Nephron progenitor cell (in vitro differentiated cells): Measurements from ENCODE around the gene GDA.

Experiments used
- DNase-seq: peaks from one replicate; pipeline ENCODE4 v3.0.0; 2021
- H3K27ac Mint-ChIP-seq: 2 replicates; pipeline ENCODE4 v1.8.0; 2021; ENCODE audit warnings: mild to moderate bottlenecking, moderate library complexity, mixed read lengths
- H3K27me3 Mint-ChIP-seq: 2 replicates; pipeline ENCODE4 v1.8.0; 2021; ENCODE audit warnings: mild to moderate bottlenecking, low read depth, mixed read lengths; ENCODE audit not compliant: poor library complexity
- H3K36me3 Mint-ChIP-seq: 2 replicates; pipeline ENCODE4 v1.8.0; 2021; ENCODE audit warnings: low read depth, mixed read lengths
- H3K4me1 Mint-ChIP-seq: 2 replicates; pipeline ENCODE4 v1.8.0; 2021; ENCODE audit warnings: mixed read lengths
- H3K4me3 Mint-ChIP-seq: 2 replicates; pipeline ENCODE4 v1.8.0; 2021; ENCODE audit warnings: mild to moderate bottlenecking, moderate library complexity, mixed read lengths
- H3K9me3 Mint-ChIP-seq: 2 replicates; pipeline ENCODE4 v1.8.0; 2021; ENCODE audit warnings: mild to moderate bottlenecking, moderate library complexity, mixed read lengths
- CTCF ChIP-seq: fragments of 200-600 bp; sonication (generic); IDR thresholded peaks from 2 replicates; pipeline ENCODE4 v1.5.0; 2021; ENCODE audit warnings: antibody characterized with exemption

Gene GDA

GRCh38 chr9:72202009-72202408, 52.8 kb downstream of the GDA start:
- no peaks in the 10 kb centered on the region for H3K9me3 Mint-ChIP-seq

GRCh38 chr9:72203205-72203803, 54.1 kb downstream of the GDA start:
- Mint-ChIP-seq H3K36me3 (no peaks in the 10 kb centered on the region), H3K27ac (no peak overlapping the region), H3K4me3 (no peak overlapping the region), H3K9me3 (no peaks in the 10 kb centered on the region), H3K27me3 (peaks cover 5% of the 10 kb centered on the region), H3K4me1 (no peaks in the 10 kb centered on the region)
- TF ChIP-seq CTCF: peak; percentile 58
- DNase-seq: peak; percentile 15

More at GRCh38 chr9:72202009-72202408, 52.8 kb downstream of the GDA start:
- Mint-ChIP-seq H3K27me3 (peaks cover 2% of the 10 kb centered on the region), H3K4me1 (no peaks in the 10 kb centered on the region), H3K27ac (no peak overlapping the region), H3K36me3 (no peaks in the 10 kb centered on the region), H3K4me3 (no peak overlapping the region)
- no peak for TF ChIP-seq CTCF
- no peak for DNase-seq

- Mint-ChIP-seq H3K36me3 (no peaks in the 10 kb centered on the region), H3K4me1 (no peaks in the 10 kb centered on the region), H3K27ac (no peak overlapping the region), H3K4me3 (no peak overlapping the region), H3K9me3 (no peaks in the 10 kb centered on the region), H3K27me3 (peaks cover 8% of the 10 kb centered on the region)
- no peak for DNase-seq
- no peak for TF ChIP-seq CTCF
These were observed 54.8 kb downstream of the GDA start for GRCh38 chr9:72204062-72204461.

GRCh38 chr9:72205513-72205912, 56.3 kb downstream of the GDA start:
- no peaks in the 10 kb centered on the region for H3K36me3 Mint-ChIP-seq
- peak overlapping the region; percentile 43 for H3K27ac Mint-ChIP-seq
- no peak for DNase-seq
- no peak for TF ChIP-seq CTCF
- no peaks in the 10 kb centered on the region for H3K9me3 Mint-ChIP-seq
- H3K4me3 Mint-ChIP-seq: no peak overlapping the region
- no peaks in the 10 kb centered on the region for H3K4me1 Mint-ChIP-seq
- peaks cover 10% of the 10 kb centered on the region for H3K27me3 Mint-ChIP-seq

GRCh38 chr9:72207278-72207677, 58.0 kb downstream of the GDA start:
- TF ChIP-seq CTCF: no peak
- H3K27ac Mint-ChIP-seq: no peak overlapping the region
- no peak for DNase-seq
- H3K4me3 Mint-ChIP-seq: no peak overlapping the region
- peaks cover 10% of the 10 kb centered on the region for H3K27me3 Mint-ChIP-seq
- H3K4me1 Mint-ChIP-seq: no peaks in the 10 kb centered on the region
- H3K9me3 Mint-ChIP-seq: no peaks in the 10 kb centered on the region
- H3K36me3 Mint-ChIP-seq: no peaks in the 10 kb centered on the region

GRCh38 chr9:72210522-72210921, 61.3 kb downstream of the GDA start:
- no peak for DNase-seq
- Mint-ChIP-seq H3K4me1 (no peaks in the 10 kb centered on the region), H3K4me3 (no peak overlapping the region), H3K27ac (no peak overlapping the region), H3K9me3 (peaks cover 7% of the 10 kb centered on the region), H3K27me3 (peaks cover 18% of the 10 kb centered on the region), H3K36me3 (no peaks in the 10 kb centered on the region)
- no peak for TF ChIP-seq CTCF
